ENCODE results near the gene SRSF9. TPM values are rescaled to one million over a fixed set of nuclear protein-coding genes. Genes with fewer than 3 reads are reported as not detected.

The SRSF9 gene
- polyA plus RNA-seq, 1 donor from 2014 or later, result 289 TPM

- H4K20me1 ChIP-seq (ENCODE audit: insufficient read depth), result no peaks in the 10 kb centered on the region
- H3K27ac ChIP-seq (ENCODE audit: low read length), result no peak overlapping the region
- no peak overlapping the region for H3K4me2 ChIP-seq (ENCODE audit: low read length)
- no peaks in the 10 kb centered on the region for H3F3A ChIP-seq (ENCODE audit: insufficient read depth, low read length, poor library complexity, severe bottlenecking)
- H3K9me3 ChIP-seq (ENCODE audit: low read length), result no peaks in the 10 kb centered on the region
- no peak overlapping the region for H3K9ac ChIP-seq (ENCODE audit: low read length)
- no peaks in the 10 kb centered on the region for H3K36me3 ChIP-seq (ENCODE audit: insufficient read depth, low read length)
- no peak overlapping the region for H3K4me3 ChIP-seq (ENCODE audit: low read length)
- no peak for TF ChIP-seq MXI1 (conservative IDR thresholded peaks at IDR 0.05; ENCODE audit: poor library complexity, severe bottlenecking)
- no peak for TF ChIP-seq CTCF (IDR thresholded peaks at IDR 0.05; ENCODE audit: poor library complexity, severe bottlenecking)
- TF ChIP-seq EZH2 (IDR thresholded peaks at IDR 0.05; ENCODE audit: borderline replicate concordance, insufficient read depth, low read length, poor library complexity, severe bottlenecking), result no peak
- no peak for TF ChIP-seq REST (IDR thresholded peaks at IDR 0.05; ENCODE audit: borderline replicate concordance)
- TF ChIP-seq POLR2AphosphoS5 (IDR thresholded peaks at IDR 0.05), result no peak
- TF ChIP-seq TAF1 (IDR thresholded peaks at IDR 0.05; ENCODE audit: low read depth), result no peak
- no peak for TF ChIP-seq EP300 (conservative IDR thresholded peaks at IDR 0.05; ENCODE audit: poor library complexity, severe bottlenecking)
- no peak for TF ChIP-seq SMC3 (conservative IDR thresholded peaks at IDR 0.05; ENCODE audit: poor library complexity)
- TF ChIP-seq RAD21 (conservative IDR thresholded peaks at IDR 0.05), result no peak
- no peaks in the 10 kb centered on the region for H3K9me2 ChIP-seq (ENCODE audit: insufficient read depth, low read length)
- no peak overlapping the region for H2AFZ ChIP-seq (ENCODE audit: low read depth, low read length)
- peaks cover 14% of the 10 kb centered on the region for H3K79me2 ChIP-seq (replicated peaks; ENCODE audit: insufficient read depth, low read length)
- no peaks in the 10 kb centered on the region for H3K27me3 ChIP-seq (ENCODE audit: insufficient read depth, low read depth, low read length)
Observed at GRCh38 chr12:120474616-120474960, 5.0 kb upstream of the SRSF9 start.

GRCh38 chr12:120473807-120474615 lies 4.5 kb upstream of the SRSF9 start:
- Histone ChIP-seq H3K4me3 (ENCODE audit: low read length) (no peak overlapping the region), H3K4me2 (ENCODE audit: low read length) (no peak overlapping the region)
- TF ChIP-seq SMC3 (conservative IDR thresholded peaks at IDR 0.05; ENCODE audit: poor library complexity) (no peak), TAF1 (IDR thresholded peaks at IDR 0.05; ENCODE audit: low read depth) (no peak), EZH2 (IDR thresholded peaks at IDR 0.05; ENCODE audit: borderline replicate concordance, insufficient read depth, low read length, poor library complexity, severe bottlenecking) (no peak), POLR2AphosphoS5 (IDR thresholded peaks at IDR 0.05) (no peak), CTCF (IDR thresholded peaks at IDR 0.05; ENCODE audit: poor library complexity, severe bottlenecking) (no peak), RAD21 (conservative IDR thresholded peaks at IDR 0.05) (no peak), EP300 (conservative IDR thresholded peaks at IDR 0.05; ENCODE audit: poor library complexity, severe bottlenecking) (no peak), MXI1 (conservative IDR thresholded peaks at IDR 0.05; ENCODE audit: poor library complexity, severe bottlenecking) (no peak), REST (IDR thresholded peaks at IDR 0.05; ENCODE audit: borderline replicate concordance) (no peak)

More at GRCh38 chr12:120473807-120474615, 4.5 kb upstream of the SRSF9 start:
- no peaks in the 10 kb centered on the region for H3K27me3 ChIP-seq (ENCODE audit: insufficient read depth, low read depth, low read length)
- H3K36me3 ChIP-seq (ENCODE audit: insufficient read depth, low read length), result no peaks in the 10 kb centered on the region
- no peaks in the 10 kb centered on the region for H3F3A ChIP-seq (ENCODE audit: insufficient read depth, low read length, poor library complexity, severe bottlenecking)
- no peak overlapping the region for H2AFZ ChIP-seq (ENCODE audit: low read depth, low read length)
- peaks cover 14% of the 10 kb centered on the region for H3K79me2 ChIP-seq (replicated peaks; ENCODE audit: insufficient read depth, low read length)
- H4K20me1 ChIP-seq (ENCODE audit: insufficient read depth), result no peaks in the 10 kb centered on the region
- H3K9me2 ChIP-seq (ENCODE audit: insufficient read depth, low read length), result no peaks in the 10 kb centered on the region
- no peaks in the 10 kb centered on the region for H3K9me3 ChIP-seq (ENCODE audit: low read length)
- H3K27ac ChIP-seq (ENCODE audit: low read length), result no peak overlapping the region
- no peak overlapping the region for H3K9ac ChIP-seq (ENCODE audit: low read length)
